Measurements from ENCODE around the gene PRAC2.

The PRAC2 gene

DNA sequence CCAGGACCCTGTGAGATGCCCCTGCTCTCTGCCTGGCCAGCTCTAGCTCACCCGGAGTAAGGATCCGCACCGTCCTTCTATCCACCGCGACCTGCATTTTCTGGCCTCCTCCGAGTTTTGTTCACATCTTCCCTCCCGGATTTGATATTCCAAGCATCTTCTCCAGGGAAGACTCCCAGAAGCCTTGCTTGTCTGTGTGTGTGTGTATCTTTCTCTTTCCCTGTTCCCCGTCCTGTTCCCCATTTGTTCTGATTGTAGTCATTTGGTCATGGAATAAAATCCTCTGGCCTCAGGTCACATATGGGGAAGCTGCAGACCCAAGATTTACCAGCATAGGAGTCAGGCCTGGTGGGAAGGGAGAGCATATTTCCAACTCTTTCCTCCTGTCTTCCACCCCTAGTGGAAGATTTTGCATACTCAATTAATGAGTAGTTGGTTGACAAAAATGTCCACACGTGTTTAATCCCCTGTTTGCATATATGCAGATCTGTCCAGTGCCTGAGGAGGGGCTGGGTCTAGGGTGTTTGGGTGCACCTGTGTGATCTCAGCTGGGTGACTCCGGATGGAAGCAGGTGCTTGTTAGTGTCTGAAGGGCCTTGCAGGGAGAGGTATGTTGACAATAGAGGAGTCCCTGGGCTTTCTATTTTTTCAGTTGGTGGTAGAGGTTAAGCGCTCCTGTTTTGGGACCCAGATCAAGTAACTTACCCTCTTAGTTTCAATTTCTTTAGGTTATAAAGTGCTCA, 2.5 kb upstream of the PRAC2 start:
- DNase-seq = no peak

DNA sequence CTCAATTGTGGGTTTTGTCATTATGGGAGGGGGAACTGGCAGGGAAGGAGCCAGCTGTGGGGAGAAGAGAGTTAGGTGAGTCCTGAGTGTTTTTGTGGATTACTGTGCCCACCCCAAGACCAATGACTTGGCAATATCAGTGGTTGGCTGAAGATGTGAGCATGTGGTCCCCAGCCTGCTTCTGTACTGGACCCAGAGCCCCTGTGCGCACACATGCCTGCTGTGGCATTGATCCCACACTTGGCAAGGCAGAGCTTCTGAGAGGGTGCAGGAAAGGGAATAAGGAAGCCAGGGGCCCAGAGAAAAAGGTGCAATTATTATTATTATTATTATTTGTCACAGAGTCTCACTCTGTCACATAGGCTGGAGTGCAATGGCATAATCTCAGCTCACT, 2.0 kb upstream of the PRAC2 start:
- no peak for DNase-seq

DNA sequence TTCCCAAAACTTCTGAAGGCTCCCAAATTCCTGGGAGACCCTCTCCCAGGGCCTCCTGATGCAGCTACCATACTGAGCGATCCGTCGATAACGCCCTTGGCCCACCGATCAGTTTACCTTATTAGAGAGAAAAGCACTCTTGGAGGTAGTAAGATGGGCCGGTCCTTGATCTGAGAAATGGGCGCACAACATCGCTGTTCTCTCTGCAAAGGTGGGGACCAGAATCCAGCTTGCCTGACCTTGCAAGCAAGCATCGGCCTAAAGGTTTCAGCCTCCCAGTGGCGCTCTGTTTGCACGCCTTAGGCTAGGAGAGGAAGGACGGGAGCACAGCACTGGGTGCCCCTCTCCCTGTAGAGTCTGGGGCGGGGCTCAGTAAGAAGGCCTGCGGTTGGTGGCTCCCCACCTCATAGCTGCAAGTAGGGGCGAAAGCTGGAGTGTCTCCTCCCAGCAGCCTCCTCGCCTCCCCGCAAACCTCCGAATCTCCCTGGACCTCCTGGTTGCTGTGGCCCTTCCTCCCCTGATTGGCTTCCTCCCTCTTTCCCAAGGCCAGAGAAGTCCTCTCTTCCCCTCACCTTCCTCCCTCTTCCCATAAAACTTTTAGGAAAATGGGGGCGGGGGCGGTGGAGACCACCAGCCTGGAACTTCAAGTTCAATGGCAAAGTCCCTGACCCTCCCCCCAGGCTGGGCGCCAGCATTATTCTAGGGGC, 631 bp upstream of the PRAC2 start, which contains the start of gene PRAC1:
Gene PRAC1, minus strand, starts transcription at position 318 of the 707 bp plus-strand sequence. Its CDS starts 126 bp downstream, at position 192.
- no peak for DNase-seq

DNA sequence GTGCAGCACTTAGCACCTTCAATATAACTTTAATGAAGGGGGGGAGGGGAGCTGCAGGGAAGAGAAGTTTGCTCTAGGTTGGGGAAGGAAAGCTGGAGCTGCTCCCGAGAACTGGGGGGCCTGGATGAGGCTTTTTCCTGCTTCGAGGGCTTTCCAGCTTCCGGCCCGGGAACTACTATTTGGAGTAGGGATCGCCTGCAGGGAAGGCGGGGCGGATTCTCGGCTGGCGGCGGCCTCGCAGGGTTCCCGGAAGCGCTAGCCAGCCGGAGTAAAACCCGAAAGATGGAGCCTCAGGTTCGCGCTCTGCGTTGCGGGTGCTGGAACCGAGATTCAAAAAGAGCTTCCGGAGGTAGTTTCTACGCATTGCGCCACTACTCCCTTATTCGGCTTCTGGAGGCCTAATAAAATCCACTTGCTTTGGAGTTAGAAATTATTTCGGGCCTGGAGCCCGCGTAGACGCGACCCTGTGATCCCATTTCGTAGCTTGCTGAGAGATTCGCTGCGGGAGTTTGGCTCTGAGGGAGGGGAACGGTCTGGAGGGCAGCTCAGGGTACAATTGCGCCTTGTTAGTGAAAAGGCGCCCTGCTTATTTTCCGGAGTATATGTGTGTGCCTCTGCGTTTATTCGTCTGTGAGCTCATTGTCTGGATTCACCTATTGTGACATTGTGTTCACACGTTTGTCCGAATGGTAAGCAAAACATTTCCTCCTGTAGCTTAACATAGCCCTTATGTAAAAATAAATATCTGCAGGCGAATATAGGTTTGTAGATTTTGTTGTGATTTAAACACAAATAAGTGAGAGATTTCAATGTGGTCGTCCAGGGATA, 652 bp downstream of the PRAC2 start:
- no peak for DNase-seq

DNA sequence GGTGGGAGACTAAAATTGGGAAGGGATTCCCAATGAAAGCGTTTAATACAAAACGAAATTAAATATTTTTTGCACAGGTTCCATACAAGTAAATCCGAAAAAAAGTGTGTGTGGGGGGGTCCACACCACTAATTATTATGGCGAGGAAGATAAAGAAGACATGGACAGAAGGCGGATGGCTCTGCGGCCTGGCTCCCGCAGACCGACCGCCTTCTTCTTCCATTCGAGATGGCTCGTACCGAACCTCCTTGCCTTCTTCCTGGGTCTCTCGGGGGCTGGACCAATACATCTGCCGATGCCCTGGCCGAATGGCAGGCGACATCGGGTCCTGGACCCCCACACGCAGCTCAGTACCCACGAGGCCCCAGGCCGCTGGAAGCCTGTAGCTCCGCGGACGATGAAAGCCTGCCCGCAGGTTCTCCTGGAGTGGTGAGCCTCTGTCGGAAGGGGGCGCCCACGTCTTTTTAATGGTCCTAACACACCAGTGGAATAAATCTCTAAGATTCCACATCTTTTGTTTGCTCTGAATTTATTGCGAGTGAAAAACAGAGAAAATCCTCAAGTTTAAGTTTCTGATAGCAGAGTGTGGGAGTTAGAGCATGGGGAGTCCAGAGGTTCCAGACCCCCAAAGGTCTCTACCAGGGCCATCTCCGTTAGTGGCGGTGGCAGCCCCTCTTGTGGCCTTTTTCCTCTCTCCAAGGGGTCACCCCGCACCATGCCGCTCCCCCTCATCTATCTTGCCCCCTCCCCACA, 1.4 kb downstream of the PRAC2 start:
- DNase-seq = peak; percentile 60

DNA sequence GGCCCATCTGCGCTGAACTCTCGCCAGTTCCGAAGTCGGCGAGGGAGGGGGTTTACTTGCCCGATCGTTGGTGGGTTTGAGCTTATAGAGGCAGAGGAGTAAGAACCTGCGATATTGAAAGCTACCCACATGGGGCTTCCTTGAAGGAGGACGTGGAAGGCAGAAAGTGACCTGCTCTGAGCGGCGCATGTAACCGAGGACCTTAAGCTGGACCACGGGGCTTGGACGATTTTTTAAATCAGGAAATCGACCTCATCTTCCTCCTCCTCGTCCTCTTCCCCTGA, 2.0 kb downstream of the PRAC2 start:
- no peak for DNase-seq

DNA sequence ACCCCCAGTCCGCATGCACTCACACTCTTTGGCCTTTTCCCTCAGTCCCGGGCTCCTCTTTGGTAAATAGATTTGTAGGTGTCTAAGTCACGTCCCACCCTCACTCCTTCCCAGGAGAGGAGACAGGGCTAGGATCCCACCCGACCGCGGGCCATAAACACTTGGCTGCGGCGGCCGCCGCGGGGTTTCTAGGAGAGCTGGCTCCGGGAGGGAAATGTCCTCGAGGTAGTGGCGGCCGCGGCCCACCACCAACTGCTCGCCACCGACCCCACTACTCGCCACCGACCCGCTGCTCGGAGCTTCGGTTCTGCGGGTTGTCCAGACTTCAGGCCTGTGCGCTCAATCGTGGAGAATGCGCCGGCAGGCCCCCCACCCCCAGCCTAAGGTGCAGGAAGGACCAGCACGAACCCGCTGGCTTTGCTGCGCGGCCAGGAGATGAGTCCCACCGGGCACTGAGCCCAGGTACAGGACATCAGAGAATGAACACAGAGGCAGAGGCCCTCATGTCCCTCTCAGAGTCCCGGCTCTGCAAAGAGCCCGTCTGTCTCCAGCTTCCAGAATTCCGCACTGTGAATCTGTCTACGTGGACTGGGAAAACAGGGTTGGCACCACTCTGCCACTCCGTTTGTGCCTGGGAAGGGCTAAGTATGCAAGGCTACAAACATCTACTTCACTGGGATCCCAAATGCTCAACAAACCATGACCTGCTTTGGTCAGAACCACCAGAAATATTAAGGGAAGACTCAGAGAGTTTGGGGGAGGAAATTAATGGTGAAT, 2.5 kb downstream of the PRAC2 start:
- DNase-seq = no peak

DNA sequence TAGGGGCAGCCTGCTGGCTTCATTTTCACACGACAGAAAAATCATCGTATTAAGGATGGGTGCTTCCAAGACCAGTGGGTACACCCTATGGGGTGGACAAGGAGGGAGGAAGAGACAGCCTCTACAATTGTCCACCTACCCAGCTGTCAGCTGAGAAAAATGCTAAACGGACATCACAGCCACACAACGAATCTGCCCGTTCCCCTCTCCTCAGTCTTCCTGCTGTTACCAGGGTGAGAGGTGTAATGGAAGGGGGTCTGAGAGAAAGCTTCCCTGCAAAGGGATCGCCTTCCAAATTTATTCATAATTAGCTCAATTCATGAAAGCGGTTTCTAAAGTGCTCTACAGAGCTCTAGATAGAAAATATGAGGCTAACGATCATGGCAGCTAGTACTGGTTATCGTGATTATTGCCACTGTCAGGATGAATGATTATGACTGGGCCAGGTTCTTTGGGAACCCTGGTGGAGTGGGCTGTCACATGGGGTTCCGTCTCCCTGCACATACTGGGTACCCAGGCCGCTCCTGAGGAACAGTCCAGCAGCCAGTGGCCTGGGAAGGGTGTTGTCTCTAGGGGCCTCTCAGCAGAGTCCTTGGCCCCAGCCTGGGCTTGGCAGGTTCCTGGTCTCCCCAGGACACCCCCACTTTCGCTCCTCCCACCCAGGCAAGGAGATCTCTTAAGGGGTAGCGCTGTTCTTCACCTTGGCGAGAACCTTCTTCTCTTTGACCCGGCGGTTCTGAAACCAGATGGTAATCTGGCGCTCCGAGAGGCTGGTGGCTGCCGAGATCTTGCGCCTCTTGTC, 3.3 kb downstream of the PRAC2 start:
- no peak for DNase-seq

DNA sequence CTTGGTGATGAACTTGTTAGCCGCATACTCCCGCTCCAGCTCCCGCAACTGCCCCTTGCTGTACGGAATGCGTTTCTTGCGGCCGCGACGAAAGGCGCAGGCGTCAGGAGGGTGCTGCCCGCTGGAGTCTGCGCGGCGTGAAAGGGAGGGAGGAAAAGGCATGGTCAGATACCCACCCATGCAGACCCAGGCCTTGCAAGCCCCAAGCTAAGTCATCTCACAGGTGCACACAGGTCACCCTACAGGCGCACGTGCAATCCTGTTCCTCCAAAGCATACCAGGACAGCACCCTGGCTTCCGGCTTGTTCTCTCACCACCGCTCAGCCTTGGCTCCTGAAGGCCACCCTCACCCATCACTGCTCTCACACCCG, 3.9 kb downstream of the PRAC2 start:
- no peak for DNase-seq

DNA sequence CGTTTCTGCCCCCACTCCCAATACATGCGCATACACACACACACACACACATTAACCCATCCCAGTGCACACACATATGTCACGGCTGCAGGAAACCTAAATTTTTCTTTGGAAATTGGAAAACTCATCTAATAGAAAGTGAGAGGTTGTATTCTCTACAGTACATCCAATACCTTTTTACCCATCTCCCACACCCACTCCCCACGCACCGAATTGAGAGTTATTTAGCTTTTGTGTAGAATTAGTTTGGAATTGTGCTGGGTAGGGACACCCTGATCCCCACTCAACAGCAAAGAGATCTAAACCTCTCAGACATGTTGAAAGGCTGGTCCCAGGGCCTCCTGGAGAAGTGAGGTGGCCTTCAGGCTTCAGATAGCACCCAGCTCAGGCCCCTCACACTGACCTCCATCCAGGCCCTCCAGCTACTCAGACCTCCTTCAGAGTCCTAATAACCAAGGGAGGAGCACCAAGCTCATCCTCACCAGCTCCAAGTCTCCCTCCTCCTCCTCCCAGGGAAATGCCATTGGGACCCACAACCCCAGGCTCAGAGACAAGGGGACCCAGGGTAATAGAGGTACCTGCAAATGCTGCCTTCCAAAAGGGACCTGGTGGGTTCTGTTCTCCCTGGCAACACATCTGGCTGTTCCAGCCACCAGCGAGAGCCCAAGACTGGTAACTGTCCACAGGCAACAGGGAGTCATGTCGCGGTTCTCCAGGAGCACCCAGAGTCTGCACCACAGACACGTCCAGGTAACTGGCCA, 4.6 kb downstream of the PRAC2 start:
- DNase-seq = no peak

DNA sequence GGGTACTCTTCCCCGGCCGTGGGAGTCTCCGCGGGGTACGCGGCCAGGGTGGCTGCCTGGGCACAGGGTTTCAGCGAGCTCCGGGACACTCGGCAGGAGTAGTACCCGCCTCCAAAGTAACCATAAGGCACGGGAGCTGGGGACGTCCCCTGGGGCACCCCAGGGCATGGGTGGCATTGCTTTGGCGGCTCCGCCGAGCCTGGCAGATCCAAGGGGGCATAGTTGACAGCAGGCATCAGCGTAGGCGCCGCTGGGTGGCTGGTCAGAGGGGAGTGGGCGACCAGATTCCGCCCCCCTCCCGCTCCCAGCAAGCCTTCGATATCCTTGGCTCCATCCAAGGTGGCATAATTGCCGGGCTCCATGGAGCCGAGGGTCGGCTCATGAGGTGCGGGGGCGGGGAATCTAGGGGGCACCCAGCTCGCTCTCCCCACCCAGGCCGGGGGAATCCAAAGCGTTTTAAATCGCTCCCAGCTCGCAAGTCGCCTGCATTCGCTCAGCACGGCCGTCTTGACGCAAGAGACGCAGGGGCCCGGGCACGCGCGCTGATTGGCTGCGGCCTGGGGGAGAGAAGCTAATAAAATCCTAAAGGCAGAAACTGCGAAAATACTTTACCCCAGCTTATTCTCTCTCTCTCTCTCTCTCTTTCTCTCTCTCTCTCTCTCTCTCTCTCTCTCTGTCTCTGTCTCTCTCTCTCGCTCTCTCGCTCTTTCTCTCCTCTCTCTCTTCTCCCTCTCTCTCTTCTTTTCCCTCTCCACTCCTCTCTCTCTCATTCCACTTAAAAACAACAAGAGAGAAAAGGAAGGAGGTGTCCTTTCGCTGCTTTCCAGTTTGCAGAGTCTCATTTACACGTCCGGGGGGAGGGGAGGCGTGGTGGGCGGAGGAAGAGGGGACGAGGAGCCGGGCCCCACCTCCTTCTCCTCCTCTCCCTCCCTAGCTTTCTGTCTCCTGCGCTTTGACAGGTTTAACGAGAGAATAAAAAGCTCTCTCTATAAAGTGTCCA, 5.5 kb downstream of the PRAC2 start, which contains the start of gene HOXB13:
Gene HOXB13, minus strand, starts transcription at position 519 of the 1,000 bp plus-strand sequence. Its CDS starts 157 bp downstream, at position 362.
- peak; percentile 55 for DNase-seq

DNA sequence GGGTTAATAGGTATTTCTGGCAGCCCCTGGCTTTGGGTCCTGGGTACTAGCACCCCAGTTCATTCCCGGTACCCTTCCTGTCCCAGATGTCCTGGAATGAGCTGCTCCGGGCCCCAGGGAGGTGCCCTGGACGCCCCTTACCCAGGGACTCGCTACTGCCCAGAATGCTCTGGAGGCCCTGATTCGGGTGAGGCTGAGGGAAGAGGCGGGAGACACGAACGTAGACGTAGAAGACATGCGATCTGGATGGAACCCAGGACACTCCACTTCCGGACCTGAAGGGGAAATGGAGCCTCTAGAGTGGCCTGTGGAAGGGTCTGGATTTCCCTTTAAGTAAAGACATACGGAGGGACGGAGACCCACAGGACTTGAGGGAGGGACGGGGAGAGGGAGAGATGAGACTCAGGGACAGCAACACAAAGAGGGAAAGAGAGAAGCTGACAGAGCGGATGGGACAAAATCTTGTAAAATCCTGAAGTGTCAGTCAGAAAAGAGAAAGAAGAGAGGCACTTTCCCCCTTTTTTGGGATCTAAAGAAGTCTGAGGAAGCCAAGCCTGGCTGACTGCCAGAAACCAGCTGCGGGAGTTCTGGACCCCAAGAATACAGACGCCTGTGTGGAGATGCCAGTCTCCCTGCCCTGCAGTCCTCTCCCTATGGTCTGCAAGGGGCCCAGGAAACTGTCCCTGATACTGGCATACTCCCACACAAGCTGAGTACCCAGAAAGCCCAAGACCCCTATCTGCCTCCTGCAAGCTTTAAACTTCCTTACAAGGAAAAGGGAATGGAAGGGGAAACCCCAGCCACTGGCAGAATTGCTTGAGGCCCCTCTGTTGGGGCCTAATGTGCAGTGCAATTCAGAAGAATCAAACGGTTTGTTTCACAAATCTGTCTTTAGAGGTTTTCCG, 6.6 kb downstream of the PRAC2 start:
- no peak for DNase-seq

DNA sequence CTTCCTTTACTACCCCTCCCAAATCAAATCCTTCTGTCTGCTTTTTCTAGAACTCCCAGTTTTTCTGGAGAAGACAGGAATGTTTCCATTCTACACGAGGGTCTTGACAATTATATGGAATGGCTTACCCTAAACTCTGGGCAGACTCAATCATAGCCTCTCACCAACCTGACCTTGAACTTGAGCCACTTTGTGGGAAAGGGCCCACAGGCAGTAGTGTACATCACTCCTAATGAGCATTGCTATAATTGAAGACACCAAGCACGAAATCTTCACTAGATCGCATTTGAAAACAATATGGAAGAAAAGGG, 7.2 kb downstream of the PRAC2 start:
- DNase-seq = no peak

DNA sequence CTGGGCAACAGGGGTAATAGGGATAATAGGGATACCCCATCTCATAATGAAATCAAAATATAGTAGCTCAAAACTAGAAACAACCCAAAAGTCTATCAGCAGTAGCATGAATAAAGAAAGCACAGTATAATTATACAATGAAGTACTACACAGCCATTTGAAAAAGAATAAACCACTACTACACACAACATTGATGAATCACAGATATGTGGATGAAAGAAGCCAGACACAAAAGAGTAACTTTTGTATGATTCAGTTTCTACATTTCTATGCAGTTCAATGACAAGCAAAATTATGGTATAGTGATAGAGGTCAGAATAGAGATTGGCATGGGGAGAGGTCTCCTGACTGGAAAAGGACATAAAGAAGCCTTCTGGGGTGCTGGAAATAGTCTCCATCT, 8.4 kb downstream of the PRAC2 start:
- DNase-seq = no peak

DNA sequence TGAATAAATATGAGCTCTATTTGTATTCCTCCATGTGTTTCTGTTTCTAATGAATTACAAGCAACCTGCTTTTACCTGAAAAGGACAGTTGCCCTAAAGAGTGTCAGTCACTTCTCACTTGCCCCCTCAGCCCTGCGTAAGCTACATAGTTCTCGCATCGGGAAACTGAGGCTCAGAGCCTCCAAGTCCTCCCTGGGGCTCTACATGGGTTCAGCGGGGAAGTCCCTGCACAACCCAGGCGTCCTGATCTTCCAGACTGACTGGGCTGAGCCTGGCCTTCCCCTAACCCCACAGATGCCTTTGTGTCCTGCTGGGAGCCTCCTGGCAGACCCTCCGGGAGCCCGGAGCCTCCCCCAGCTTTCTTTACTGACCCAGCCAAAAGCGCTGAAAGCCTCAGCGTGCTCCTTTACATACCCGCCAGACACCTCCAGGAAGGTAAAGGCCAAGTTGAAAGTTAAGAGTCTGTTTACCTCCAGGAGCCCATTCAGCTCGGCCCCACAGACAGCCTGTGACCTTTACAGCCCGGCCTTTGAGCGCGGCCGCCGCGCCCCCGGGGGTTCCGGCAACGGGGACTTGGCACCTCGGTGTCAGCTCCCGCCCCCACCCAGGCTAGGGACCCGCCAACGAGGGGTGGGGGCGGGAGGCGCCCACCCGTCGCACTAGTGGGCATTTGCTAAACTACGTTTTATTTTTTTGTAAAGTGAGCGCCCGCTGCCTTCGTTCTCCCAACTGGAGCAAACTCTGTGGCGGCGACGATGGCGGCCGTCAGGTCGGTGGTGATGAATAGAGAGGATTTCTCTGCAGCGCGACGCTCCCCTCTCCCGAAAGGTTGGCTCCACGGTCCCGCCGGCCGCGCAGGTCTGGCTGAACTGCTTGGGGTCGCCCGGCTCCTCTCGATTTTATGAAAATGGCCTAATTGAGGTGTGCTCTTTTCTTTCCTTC, 10.0 kb downstream of the PRAC2 start:
- DNase-seq = no peak

DNA sequence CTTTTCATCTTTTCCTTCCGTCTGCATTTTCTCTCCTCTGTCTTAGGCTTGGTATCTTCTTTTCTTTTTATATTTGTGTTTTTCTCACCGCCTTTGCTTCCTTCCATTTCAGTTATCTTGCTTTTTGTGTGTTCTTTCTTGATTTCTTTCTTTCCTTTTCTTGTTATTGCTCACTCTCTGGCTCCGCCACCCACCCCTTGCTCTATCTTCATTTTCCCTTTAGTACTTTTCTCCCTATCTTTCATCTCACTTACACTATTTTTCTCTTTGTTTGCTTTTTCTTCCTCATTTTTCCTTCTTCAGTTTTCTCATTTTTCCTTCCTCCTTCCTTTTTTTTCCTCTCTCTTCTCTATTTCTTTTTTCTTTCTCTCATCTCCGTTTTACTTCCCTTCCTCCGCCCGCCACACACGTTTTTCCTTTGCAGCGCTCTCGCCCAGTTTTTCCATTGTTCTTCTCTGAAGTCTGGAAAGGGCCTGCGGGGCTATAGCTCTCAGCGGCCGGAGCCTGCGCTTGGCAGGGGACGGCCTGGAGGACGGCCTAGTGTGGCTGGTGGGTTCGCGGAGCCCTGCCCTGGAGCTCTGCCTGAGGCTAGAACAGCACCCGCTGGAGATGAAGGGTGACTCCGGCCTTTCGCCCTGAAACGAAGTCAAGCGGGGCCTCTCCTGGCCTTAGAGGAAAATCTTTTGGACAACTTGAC, 10.8 kb downstream of the PRAC2 start:
- no peak for DNase-seq
